Eye (tissue), 1 donor: ENCODE measurements around the gene TTN.

Source experiments
- DNase-seq: peaks from one replicate; pipeline ENCODE4 v3.0.0-alpha.2; 2015

TTN gene

DNA sequence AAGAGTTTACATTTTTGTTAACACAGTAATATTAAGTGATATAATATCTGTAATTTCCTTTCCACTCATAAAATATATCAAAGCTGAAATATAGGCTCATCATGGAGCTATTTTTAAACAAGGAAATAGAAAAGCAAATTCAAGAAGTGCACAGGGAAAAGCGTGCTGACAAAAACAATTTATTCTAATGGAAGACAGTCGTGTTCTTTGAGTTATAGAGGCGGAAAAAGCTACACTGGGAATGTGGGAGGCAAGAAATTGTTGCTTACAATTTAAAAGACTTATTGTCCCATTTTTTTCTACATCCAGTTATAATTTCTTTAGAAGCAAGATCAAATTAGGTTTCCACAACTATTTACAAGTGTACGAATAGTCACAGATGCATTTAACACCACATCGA lies 3.2 kb upstream of the TTN start:
- no peak for DNase-seq

GRCh38 chr2:178806543-178806942 lies 680 bp downstream of the TTN start:
- no peak for DNase-seq

DNA sequence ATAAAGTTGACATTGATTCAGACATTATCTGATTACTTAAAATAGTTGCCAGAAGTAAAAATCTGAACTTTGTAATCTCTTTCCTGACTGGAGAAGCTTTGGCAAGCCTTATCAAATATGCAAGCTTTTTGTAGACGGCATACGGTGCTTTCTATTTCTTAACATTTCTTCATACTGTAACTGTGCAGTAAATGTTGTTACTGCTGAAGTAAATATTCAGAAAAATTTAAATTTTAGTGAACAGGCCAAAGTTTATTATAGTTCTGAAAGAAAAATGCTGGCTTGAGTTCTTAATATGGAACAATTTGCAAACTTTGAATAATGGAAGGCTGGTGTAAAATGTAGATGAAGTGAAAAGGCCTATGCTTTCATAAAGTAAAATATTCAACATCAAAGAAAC lies 1.8 kb downstream of the TTN start:
- no peak for DNase-seq

DNA sequence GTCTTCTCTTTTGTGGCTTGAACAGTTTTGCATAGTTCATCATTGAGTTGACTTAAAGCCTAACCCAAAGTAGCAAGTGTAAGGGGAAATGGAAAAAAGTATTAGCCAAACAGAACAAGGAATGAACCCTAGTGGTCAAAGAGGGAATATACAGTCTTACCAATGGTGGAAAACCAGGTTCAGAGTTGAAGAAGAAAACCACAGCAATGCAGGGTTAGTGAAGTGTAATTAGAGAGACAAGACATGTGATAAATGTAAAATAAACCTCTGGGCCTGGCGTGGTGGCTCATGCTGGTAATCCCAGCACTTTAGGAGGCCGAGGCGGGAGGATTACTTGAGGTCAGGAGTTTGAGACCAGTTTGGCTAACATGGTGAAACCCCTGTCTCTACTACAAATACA lies 2.4 kb downstream of the TTN start:
- no peak for DNase-seq

- DNase-seq: no peak
These were observed 6.7 kb downstream of the TTN start for GRCh38 chr2:178800510-178800909.

DNA sequence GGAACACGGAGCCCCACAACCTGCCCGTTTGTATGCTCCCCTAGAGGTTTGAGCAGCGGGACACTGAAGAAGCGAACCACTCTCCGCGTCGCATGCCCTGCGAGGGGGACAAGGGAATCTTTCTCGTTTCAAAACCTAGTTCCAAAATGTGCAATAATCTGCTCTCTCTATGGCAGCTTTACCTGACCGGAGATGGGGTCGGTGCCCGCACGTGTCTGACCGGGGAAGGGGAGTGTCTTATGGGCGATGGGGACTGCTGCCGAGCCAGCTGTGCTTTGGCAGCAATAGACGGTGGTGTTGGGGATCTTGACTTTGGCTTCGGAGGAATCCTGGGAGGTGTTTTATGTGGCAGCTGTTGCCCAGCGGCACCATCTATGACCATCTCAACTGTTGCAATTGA lies 7.9 kb downstream of the TTN start:
- no peak for DNase-seq

GRCh38 chr2:178796079-178796677 lies 11.0 kb downstream of the TTN start:
- peak; percentile 70 for DNase-seq

- DNase-seq: no peak
These were observed 19.3 kb downstream of the TTN start for GRCh38 chr2:178787934-178788333.

GRCh38 chr2:178787155-178787554 lies 20.1 kb downstream of the TTN start:
- no peak for DNase-seq

- no peak for DNase-seq
These were observed 23.3 kb downstream of the TTN start for GRCh38 chr2:178783889-178784288.

DNA sequence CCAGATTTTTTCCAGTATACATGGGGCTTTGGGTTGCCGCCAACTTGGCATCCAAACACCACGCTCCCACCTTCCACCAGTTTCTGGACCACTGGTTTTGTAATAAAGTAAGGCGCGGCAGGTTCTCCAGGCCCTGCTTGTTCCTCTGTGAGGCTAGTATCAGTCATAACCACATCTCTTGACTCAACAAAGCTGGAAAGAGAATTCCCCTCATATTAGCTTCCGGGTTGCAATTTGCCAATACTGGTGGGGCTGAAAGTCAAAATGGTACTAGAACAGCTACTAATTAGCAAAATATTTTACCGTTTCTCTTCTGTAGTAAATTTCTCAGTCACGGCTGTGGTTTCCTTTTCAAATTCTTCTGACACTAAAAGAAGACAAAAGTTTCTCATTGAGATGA lies 25.0 kb downstream of the TTN start:
- DNase-seq: no peak

DNA sequence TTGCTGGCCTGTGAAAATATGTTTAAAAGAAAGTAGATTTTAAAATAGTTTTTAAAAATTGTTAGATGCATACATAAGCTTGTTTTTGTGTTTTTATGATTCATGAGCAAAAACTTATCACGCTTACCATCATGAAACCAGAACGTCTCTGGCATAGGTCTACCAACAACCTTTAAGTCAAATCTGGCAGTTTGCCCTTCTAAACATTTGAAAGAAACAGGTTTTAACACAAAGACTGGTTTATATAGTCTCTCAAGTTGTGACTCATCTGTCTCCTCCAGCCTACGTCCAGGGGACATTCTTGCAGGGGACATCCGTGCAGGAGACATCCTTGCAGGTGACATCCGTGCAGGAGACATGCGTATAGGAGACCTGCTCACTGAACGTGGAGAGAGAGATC lies 29.6 kb downstream of the TTN start:
- no peak for DNase-seq

GRCh38 chr2:178776751-178777150 lies 30.5 kb downstream of the TTN start:
- DNase-seq: no peak

- no peak for DNase-seq
These were observed 31.2 kb downstream of the TTN start for GRCh38 chr2:178775975-178776374.

GRCh38 chr2:178770518-178770917 lies 36.7 kb downstream of the TTN start:
- no peak for DNase-seq

DNA sequence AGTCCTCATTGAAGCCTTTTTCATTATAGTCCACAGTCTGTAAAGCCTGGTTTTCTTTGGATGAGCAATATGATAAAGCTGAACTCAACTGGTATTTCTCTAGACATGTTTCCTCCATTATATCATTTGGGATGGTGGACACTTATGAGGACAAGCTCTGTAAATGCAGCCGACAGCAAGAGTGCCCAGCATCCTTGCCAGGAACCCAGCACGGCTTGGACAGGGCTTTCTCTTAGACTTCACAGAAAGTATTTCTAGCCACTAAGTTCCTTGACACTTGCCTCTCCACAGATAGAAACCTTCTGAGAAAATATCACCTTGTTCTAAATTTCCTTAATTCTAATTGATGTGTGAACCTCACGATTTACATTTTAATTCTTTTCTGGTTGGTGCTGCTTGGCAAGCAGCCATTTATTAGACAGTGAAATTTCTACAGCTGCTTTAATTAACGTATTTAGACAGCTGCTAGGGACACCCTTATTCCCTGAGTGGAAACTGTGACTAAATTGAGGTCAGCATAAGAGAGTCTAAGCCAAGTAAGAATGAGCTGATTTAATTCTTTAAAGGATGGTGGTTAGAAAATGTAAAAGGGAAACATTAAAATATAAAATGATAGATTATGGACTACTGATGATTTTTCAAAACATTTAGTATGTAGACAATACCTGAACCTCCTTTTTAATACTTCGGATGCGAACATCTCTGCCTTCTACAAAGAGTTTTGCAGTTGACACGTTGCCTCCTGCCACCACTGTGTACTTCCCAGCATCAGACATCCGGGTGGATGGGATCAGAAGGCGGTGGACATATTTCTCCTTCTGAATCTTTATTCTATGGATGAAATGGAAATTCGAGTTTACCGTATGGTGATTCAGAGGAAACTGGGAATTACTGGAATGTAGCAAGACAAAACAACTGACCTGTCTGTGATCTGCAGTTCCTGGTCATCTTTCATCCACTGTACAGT lies 39.8 kb downstream of the TTN start:
- peak; percentile 26 for DNase-seq

- no peak for DNase-seq
These were observed 43.1 kb downstream of the TTN start for GRCh38 chr2:178764097-178764496.

DNA sequence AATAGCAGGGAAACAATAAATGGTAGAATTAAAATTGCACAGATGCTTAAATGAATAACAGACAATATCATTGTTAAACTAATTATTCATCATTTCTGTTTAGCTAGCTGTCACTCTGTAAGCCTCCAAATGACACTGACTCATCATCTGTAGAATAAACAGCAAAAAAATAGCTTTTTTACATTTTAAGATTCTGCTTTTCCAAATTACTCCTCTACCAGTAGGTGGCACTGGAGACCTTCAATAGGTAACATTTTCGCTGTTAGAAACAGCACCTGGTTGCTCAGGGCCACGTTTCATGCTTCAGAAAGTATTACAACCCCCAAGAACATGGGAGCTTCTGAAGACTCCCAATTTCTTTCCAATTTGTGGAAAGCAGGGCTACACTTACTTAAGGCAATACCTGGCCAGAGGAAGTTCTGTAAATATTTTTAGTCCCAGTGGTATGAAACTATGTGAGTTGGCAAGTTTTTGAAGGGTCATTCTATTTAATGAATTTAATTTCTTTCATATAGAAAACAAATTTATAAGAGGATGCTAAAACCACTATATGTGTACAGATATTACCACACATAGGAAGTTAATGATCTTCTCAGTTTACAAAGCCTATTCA lies 45.4 kb downstream of the TTN start:
- DNase-seq: peak; percentile 65

DNA sequence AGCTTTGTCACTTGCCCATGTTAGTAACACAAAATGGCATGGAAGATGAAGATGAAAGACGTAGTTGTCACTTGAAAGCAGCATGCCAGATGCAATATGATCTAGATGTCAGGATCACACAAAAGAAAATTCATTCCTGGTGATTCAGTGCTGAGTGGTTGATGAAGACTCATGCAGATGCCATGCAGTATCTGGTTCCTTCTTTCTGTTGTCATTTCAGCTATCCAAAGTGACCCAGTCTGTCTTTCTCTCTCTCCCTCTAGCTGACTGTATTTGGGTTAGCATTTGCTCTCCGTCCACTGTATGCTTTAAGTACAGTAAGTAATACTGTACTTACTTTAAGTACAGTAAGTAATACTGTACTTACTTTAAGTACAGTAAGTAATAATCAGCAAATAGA lies 50.4 kb downstream of the TTN start:
- no peak for DNase-seq

DNA sequence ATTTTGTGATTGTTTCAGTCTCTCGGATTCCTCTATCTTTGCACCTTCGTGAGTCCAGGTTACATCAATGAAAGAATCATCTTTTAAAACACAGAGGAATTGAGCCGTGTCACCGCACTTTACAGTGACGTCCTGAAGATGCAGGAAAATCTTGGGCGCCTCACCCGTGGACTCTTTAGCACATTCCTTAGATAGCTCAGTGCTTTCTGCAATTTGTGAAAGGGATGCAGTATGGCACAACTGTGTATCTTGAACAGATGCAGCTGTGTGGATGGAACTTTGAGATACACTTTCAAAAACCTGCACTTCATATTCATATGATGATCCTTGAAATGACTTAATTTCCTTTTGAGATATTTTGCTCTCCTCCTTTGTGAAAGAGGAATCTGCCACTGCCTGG lies 50.9 kb downstream of the TTN start:
- DNase-seq: no peak

- no peak for DNase-seq
These were observed 59.5 kb downstream of the TTN start for GRCh38 chr2:178747767-178748166.

DNA sequence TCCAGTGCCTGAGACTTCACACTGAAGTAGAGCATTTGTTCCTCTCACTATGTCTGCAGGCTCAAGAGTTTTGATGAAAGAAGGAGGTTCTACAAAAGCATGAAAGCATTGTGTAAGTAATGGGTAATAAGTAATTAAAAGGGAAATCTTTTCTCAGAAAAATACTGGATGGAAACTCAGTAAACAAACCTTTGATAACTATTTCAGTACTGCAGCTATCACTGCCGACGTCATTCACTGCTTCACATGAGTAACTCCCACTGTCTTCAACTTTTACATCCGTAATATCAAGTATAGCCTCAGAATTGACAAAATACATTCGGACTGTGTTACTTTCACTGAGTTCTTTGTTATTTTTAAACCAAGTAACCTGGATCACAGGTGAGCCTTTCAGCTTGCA lies 72.7 kb downstream of the TTN start:
- DNase-seq: no peak

- no peak for DNase-seq
These were observed 73.2 kb downstream of the TTN start for GRCh38 chr2:178733975-178734374.

GRCh38 chr2:178732913-178733312 lies 74.3 kb downstream of the TTN start:
- DNase-seq: no peak
